DOHH2 (cell line): Measurements from ENCODE around the gene HECTD3.

Experiments
- H3F3A ChIP-seq: fragments of 200-600 bp; sonication (generic), shearing (Covaris generic); 2 replicates; pipeline ENCODE4 v1.6.0; 2016; ENCODE audit warnings: antibody characterized with exemption, mild to moderate bottlenecking; ENCODE audit not compliant: control insufficient read depth, insufficient read depth
- H3K27ac ChIP-seq: fragments of 200-600 bp; sonication (generic); 2 replicates; pipeline ENCODE4 v1.5.1; 2014; ENCODE audit warnings: low read depth, mild to moderate bottlenecking, low read length, moderate library complexity
- H3K27me3 ChIP-seq: fragments of 200-600 bp; sonication (generic); 2 replicates; pipeline ENCODE4 v1.6.1; 2014; ENCODE audit warnings: mild to moderate bottlenecking, low read length, mixed read lengths; ENCODE audit not compliant: control insufficient read depth
- H3K36me3 ChIP-seq: fragments of 200-600 bp; sonication (generic); 2 replicates; pipeline ENCODE4 v1.6.1; 2014; ENCODE audit warnings: mild to moderate bottlenecking, low read length, moderate library complexity, mixed read lengths; ENCODE audit not compliant: control insufficient read depth
- H3K4me1 ChIP-seq: fragments of 200-600 bp; sonication (generic); 2 replicates; pipeline ENCODE4 v1.6.1; 2014; ENCODE audit warnings: mild to moderate bottlenecking, low read length, mixed read lengths; ENCODE audit not compliant: control insufficient read depth
- H3K4me2 ChIP-seq: fragments of 200-600 bp; sonication (generic); 2 replicates; pipeline ENCODE4 v1.6.0; 2014; ENCODE audit warnings: mild to moderate bottlenecking, low read length, moderate library complexity
- H3K4me3 ChIP-seq: fragments of 200-600 bp; sonication (generic); 2 replicates; pipeline ENCODE4 v1.5.1; 2014; ENCODE audit warnings: mild to moderate bottlenecking, low read length, mixed read lengths
- H3K79me2 ChIP-seq: fragments of 200-600 bp; sonication (generic); 2 replicates; pipeline ENCODE4 v1.6.1; 2014; ENCODE audit warnings: mild to moderate bottlenecking, low read length, mixed read lengths; ENCODE audit not compliant: control insufficient read depth
- H3K9me2 ChIP-seq: fragments of 200-600 bp; sonication (generic); replicated peaks from 2 replicates; pipeline ENCODE4 v1.6.1; 2014; ENCODE audit warnings: mild to moderate bottlenecking, low read length, mixed read lengths; ENCODE audit not compliant: control insufficient read depth
- H3K9me3 ChIP-seq: fragments of 200-600 bp; sonication (generic); 2 replicates; pipeline ENCODE4 v1.6.1; 2014; ENCODE audit warnings: antibody characterized with exemption, low read length, mixed read lengths; ENCODE audit not compliant: control insufficient read depth, insufficient read depth
- H4K20me1 ChIP-seq: fragments of 200-600 bp; sonication (generic); 2 replicates; pipeline ENCODE4 v1.6.0; 2014; ENCODE audit warnings: low read depth, mild to moderate bottlenecking, antibody characterized with exemption, low read length, moderate library complexity; ENCODE audit not compliant: control insufficient read depth, insufficient read depth
- CTCF ChIP-seq: fragments of 200-600 bp; sonication (generic); IDR thresholded peaks from one replicate; pipeline ENCODE4 v1.5.1; 2014; ENCODE audit warnings: antibody characterized with exemption, mild to moderate bottlenecking, low read depth, low read length; ENCODE audit not compliant: poor library complexity, severe bottlenecking
- EZH2phosphoT487 ChIP-seq: fragments of 200-600 bp; sonication (generic); IDR thresholded peaks from 2 replicates; pipeline ENCODE4 v1.6.1; 2017; ENCODE audit warnings: borderline replicate concordance, mild to moderate bottlenecking, antibody characterized with exemption, low read length, moderate library complexity, mixed read lengths

HECTD3 gene

DNA sequence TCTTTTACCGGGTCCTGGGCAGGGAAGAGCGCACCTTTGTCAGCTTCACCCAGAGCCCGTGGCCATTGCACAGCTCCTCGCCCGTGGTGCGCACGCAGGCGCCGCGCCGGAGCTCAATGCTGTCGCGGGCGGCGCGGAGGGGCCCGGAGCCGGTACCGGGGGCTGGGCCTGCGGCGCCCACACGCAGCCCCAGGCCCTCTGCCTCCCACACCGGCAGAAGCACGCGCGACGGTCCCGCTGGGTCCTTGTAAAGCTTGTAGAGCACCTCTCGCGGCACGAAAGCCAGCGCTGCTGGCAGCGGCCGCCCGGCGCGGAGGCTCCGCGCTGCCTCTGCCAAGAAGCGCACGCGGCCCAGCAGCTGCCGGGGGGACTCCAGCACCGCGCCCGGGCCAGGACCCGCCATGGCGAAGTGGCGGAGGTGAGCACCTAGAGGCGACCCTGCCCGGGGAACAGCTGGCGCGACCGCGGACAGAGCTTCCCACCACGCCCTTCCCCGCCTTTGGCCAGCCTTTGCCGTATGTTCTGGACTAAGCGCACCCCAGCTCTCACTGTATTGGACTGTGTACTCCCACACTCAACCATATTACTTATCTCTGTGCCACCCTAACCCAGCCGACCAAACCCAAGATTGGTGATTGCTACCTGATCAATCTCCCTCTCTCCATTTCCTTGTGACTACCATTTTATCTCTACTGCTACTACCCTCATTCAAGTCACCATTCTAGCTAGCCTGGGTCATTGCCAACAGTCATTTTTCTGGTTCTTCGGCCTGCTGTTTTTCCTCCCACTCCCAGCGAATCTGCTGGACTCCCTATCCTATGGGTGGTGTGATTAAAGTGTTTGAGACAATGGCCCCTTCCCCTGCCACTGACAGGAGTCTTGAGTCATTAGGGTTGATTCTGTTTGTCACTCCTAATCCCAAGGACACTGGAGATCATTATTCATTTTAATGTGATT, at the start of gene HECTD3:
Gene HECTD3, minus strand, starts transcription at position 470 of the 957 bp plus-strand sequence. Its CDS starts 67 bp downstream, at position 403.
- peaks cover 30% of the 10 kb centered on the region for H3K4me1 ChIP-seq
- TF ChIP-seq CTCF (no peak), EZH2phosphoT487 (no peak)
- peak within 1 kb of the TSS; percentile 39 for H3K27ac ChIP-seq
- H3K79me2 ChIP-seq, result peaks cover 17% of the 10 kb centered on the region
- H3K36me3 ChIP-seq, result peaks cover 24% of the 10 kb centered on the region
- H3K27me3 ChIP-seq, result no peaks in the 10 kb centered on the region
- no peaks in the 10 kb centered on the region for H3K9me2 ChIP-seq
- H3F3A ChIP-seq, result no peaks in the 10 kb centered on the region
- no peaks in the 10 kb centered on the region for H3K9me3 ChIP-seq
- H4K20me1 ChIP-seq, result no peaks in the 10 kb centered on the region; the same call in 1 of the 2 replicates
- peak within 1 kb of the TSS; percentile 92 for H3K4me3 ChIP-seq
- peak within 1 kb of the TSS; percentile 94 for H3K4me2 ChIP-seq

DNA sequence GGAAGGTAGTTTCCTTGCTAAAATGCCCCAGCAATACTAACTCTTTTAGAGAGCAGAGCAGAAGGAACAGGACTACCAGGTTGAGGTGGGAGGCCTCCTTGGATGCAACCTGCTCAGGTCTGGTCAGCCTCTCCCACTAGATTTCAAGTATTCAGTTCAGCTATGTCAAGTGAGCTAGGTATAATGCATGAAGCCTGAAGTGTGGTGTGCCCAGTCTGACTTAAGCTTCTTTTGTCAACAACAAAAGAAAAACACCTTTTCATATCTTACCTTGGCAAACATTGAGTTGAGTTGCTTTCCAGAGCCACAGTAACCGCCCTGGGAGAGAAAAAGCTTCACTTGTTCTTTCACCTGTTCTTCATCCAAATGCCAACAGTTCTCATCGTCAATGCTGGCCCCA, 48.7 kb upstream of the HECTD3 start:
- no peaks in the 10 kb centered on the region; the same call in 1 of the 2 replicates for H3K27me3 ChIP-seq
- no peaks in the 10 kb centered on the region for H3K9me2 ChIP-seq
- no peaks in the 10 kb centered on the region for H3K9me3 ChIP-seq
- no peaks in the 10 kb centered on the region for H3F3A ChIP-seq
- no peaks in the 10 kb centered on the region for H3K79me2 ChIP-seq
- no peaks in the 10 kb centered on the region for H3K4me1 ChIP-seq
- no peaks in the 10 kb centered on the region for H3K36me3 ChIP-seq
- no peak overlapping the region for H3K27ac ChIP-seq
- no peaks in the 10 kb centered on the region for H4K20me1 ChIP-seq
- TF ChIP-seq CTCF, result no peak
- no peak for TF ChIP-seq EZH2phosphoT487
- no peak overlapping the region for H3K4me3 ChIP-seq
- no peak overlapping the region for H3K4me2 ChIP-seq

GRCh38 chr1:45057542-45057941, 46.4 kb upstream of the HECTD3 start:
- no peaks in the 10 kb centered on the region for H3K79me2 ChIP-seq
- no peaks in the 10 kb centered on the region for H3F3A ChIP-seq
- no peaks in the 10 kb centered on the region for H3K9me2 ChIP-seq
- TF ChIP-seq CTCF (no peak), EZH2phosphoT487 (no peak)
- H3K27ac ChIP-seq, result no peak overlapping the region
- H3K4me1 ChIP-seq, result peaks cover 13% of the 10 kb centered on the region
- no peaks in the 10 kb centered on the region for H3K9me3 ChIP-seq
- no peaks in the 10 kb centered on the region for H3K36me3 ChIP-seq
- H3K27me3 ChIP-seq, result no peaks in the 10 kb centered on the region
- no peaks in the 10 kb centered on the region for H4K20me1 ChIP-seq
- H3K4me3 ChIP-seq, result no peak overlapping the region
- H3K4me2 ChIP-seq, result no peak overlapping the region
